BLaER1 (cell line): ENCODE measurements around the gene SHKBP1.
"Not testable (repeated sequence)": the region's sequence is repeated elsewhere in the genome, so short reads cannot be mapped to it uniquely, and the experiment has no call there.

Experiments used
- H3K27ac ChIP-seq: shearing (Covaris generic); formaldehyde crosslinking; 2 replicates; pipeline ENCODE4 v1.8.1; 2022
- H3K27me3 ChIP-seq: shearing (Covaris generic); formaldehyde crosslinking; 2 replicates; pipeline ENCODE4 v1.8.1; 2022
- H3K36me3 ChIP-seq: shearing (Covaris generic); formaldehyde crosslinking; 2 replicates; pipeline ENCODE4 v1.8.1; 2022
- H3K4me1 ChIP-seq: shearing (Covaris generic); formaldehyde crosslinking; 2 replicates; pipeline ENCODE4 v1.8.1; 2022
- H3K4me2 ChIP-seq: shearing (Covaris generic); formaldehyde crosslinking; 2 replicates; pipeline ENCODE4 v1.8.1; 2022
- H3K4me3 ChIP-seq: shearing (Covaris generic); formaldehyde crosslinking; 2 replicates; pipeline ENCODE4 v1.8.1; 2022
- H3K9ac ChIP-seq: shearing (Covaris generic); formaldehyde crosslinking; 2 replicates; pipeline ENCODE4 v1.8.1; 2022
- H3K9me3 ChIP-seq: shearing (Covaris generic); formaldehyde crosslinking; 2 replicates; pipeline ENCODE4 v1.8.1; 2022
- H4K20me1 ChIP-seq: shearing (Covaris generic); formaldehyde crosslinking; 2 replicates; pipeline ENCODE4 v1.8.1; 2022
- Cebpa-rat ChIP-seq: shearing (Covaris generic); IDR thresholded peaks from 2 replicates; pipeline ENCODE4 v1.8.1; 2022

Gene SHKBP1

DNA sequence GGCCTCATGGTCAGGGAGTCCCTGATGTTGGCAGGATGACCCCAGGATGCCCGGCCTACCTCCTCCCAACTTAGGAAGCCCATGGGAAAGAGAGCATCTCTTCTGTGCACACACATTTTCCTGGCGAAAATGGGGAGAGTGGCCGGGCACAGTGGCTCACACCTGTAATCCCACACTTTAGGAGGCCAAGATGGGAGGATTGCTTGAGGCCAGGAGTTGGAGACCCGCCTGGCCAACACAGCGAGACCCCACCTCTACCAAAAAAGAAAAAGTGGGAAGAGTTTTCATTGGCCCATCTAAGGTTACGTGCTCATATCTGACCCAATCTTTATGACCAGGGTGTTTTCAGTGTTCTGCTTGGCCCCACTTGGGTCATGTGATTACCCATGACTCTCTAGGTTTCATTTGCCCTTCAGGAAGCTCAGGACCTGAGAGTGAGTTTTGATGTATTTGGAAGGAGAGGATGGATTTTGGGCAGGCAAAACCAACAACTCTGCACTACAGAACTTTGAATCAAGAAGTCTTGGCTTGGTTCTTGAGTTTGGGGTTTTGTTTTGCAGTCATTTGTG is 33.6 kb upstream of the SHKBP1 start:
- Histone ChIP-seq H3K36me3 (no peaks in the 10 kb centered on the region), H3K9me3 (peaks cover 13% of the 10 kb centered on the region), H3K27ac (peak overlapping the region; percentile 79), H3K27me3 (no peaks in the 10 kb centered on the region), H3K4me1 (peaks cover 41% of the 10 kb centered on the region), H3K4me2 (peak overlapping the region; percentile 73), H3K4me3 (no peak overlapping the region), H4K20me1 (no peaks in the 10 kb centered on the region), H3K9ac (peak overlapping the region; percentile 49; the same call in 1 of the 2 replicates)
- no peak for TF ChIP-seq Cebpa-rat

DNA sequence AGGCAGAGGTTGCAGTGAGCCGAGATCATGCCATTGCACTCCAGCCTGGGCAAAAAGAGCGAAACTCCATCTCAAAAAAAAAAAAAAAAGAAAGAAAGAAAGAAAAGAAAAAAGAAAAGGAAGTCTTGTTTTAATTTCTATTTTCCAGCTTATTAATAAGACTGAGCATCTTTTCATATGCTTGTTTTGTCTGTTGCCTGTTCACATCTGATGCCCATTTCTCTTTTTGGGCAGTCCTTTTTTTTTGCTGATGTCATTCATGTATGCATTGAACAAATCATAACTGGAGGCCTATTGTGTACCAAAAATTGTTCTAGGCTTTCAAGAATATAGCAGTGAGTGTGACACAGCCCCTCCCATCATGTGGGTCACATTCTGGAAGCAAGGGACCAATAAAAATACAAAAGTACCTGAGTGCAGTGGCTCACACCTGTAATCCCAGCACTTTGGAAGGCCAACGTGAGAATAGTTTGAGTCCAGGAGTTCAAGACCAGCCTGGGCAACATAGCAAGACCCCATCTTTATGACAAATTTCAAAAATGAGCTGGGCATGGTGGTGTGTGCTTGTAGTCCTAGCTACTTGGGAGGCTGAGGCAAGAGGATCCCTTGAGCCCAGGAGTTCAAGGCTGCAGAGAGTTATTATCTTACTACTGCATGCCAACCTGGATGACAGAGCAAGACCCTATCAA is 30.4 kb upstream of the SHKBP1 start:
- H3K27ac ChIP-seq, H3K36me3 ChIP-seq, H4K20me1 ChIP-seq, H3K27me3 ChIP-seq, H3K9ac ChIP-seq, H3K4me3 ChIP-seq, H3K4me2 ChIP-seq: not testable (repeated sequence)
- H3K9me3 ChIP-seq: peaks cover 13% of the 10 kb centered on the region
- peaks cover 28% of the 10 kb centered on the region for H3K4me1 ChIP-seq

DNA sequence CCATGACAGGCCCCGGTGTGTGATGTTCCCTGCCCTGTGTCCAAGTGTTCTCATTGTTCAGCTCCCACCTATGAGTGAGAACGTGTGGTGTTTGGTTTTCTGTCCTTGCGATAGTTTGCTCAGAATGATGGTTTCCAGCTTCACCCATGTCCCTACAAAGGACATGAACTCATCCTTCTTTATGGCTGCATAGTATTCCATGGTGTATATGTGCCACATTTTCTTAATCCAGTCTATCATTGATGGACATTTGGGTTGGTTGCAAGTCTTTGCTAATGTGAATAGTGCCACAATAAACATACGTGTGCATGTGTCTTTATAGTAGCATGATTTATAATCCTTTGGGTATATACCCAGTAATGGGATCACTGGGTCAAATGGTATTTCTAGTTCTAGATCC is 29.5 kb upstream of the SHKBP1 start:
- H3K9ac ChIP-seq, H3K4me3 ChIP-seq, H3K27ac ChIP-seq, H4K20me1 ChIP-seq, H3K27me3 ChIP-seq, H3K4me2 ChIP-seq, H3K36me3 ChIP-seq: not testable (repeated sequence)
- H3K4me1 ChIP-seq: peaks cover 19% of the 10 kb centered on the region
- peaks cover 13% of the 10 kb centered on the region for H3K9me3 ChIP-seq

DNA sequence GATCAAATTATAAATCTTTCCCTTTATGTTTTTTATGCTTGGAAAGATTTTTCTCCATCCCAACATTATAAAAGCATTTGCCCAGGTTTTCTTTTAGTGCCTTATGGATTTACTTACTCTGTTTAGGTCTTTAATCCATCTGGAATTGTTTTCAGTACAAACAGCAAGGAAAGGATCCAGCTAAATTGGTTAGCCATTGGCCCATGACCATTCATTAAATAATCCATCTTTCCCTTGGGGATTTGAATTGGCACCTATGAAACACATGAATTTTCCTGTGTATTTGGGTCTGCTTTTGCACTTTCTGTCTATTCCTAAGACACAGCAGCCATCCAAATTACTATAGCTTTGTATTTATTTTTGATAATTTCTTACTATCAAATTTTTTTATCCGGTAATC is 28.8 kb upstream of the SHKBP1 start:
- Histone ChIP-seq H3K4me3 (no peak overlapping the region), H3K4me1 (peaks cover 13% of the 10 kb centered on the region), H4K20me1 (no peaks in the 10 kb centered on the region), H3K36me3 (no peaks in the 10 kb centered on the region), H3K27me3 (peaks cover 3% of the 10 kb centered on the region), H3K4me2 (no peak overlapping the region), H3K9me3 (peaks cover 13% of the 10 kb centered on the region), H3K27ac (no peak overlapping the region), H3K9ac (no peak overlapping the region)
- TF ChIP-seq Cebpa-rat: no peak

DNA sequence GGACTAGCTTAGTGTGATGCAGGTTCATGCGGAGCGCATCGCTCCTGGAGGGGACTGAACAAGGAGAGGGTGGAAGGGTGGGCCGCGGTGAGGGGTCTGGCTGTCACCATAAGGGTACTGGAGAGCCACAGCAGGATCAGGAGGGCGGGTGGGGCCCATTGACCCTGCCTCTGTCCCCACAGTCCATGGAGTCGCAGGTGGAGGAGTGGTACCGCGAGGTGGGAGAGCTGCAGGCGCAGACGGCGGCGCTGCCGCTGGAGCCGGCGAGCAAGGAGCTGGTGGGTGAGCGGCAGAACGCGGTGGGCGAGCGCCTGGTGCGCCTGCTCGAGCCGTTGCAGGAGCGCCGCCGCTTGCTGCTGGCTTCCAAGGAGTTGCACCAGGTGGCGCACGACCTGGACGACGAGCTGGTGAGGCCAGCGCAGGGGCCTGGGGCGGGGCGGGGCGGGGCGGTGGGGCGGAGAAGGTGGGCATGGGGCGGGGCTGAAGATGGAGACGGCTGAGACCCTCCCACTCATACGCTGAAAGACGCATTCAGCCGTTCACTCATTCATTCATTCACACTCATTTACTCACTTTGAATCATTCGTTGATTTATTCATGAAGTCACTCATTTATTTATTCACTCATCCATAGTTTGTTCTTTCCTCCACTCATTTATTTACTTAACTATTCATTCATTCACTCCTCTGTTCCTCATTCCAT is 27.5 kb upstream of the SHKBP1 start:
- H3K27ac ChIP-seq: no peak overlapping the region
- no peak overlapping the region for H3K9ac ChIP-seq
- no peak overlapping the region for H3K4me3 ChIP-seq
- TF ChIP-seq Cebpa-rat: no peak
- H3K36me3 ChIP-seq: no peaks in the 10 kb centered on the region
- H4K20me1 ChIP-seq: no peaks in the 10 kb centered on the region
- H3K27me3 ChIP-seq: peaks cover 16% of the 10 kb centered on the region
- H3K4me2 ChIP-seq: peak overlapping the region; percentile 55
- peaks cover 5% of the 10 kb centered on the region; the same call in 1 of the 2 replicates for H3K4me1 ChIP-seq
- peaks cover 13% of the 10 kb centered on the region for H3K9me3 ChIP-seq

DNA sequence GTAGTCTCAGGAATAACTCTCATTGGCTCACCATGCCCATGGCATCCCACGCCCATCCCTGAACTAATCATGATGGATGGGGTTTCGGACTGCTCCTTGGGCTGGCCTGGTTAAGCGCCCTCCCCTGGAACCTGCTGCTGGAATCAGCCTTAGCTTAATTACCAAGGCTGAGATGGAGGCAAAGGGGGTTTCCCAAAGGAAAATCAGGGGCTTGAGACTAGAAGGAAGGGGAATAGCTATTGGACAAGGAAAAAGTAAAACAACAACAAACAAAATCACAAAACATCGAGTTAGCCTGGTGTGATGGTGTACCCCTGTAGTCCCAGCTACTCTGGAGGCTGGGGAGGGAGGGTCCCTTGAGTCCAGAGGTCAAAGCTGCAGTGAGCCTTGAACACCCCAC is 25.7 kb upstream of the SHKBP1 start:
- H3K4me3 ChIP-seq: no peak overlapping the region
- H4K20me1 ChIP-seq: no peaks in the 10 kb centered on the region
- peaks cover 9% of the 10 kb centered on the region for H3K9me3 ChIP-seq
- H3K9ac ChIP-seq: no peak overlapping the region
- TF ChIP-seq Cebpa-rat: no peak
- no peak overlapping the region for H3K4me2 ChIP-seq
- peaks cover 10% of the 10 kb centered on the region; the same call in 1 of the 2 replicates for H3K4me1 ChIP-seq
- no peaks in the 10 kb centered on the region for H3K36me3 ChIP-seq
- H3K27ac ChIP-seq: no peak overlapping the region
- H3K27me3 ChIP-seq: peaks cover 29% of the 10 kb centered on the region

DNA sequence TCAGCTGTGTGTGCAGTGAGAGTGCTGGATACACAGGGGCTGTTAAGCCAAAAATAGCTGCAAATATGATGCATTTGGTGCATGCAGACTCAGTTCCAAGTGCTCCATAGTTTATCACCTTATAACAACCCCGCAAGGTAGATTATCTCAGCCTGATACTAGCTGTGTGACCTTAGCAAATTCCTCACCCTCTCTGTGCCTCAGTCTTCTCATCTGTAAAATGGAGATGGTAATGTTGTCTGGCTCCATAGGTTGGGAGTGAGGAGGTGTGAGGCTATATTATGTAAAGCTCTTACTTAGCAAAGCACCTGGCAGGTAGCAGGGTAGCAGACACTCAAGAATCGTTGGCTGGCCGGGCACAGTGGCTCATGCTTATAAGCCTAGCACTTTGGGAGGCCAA is 23.8 kb upstream of the SHKBP1 start:
- Histone ChIP-seq H3K4me2 (no peak overlapping the region), H3K27me3 (peaks cover 29% of the 10 kb centered on the region), H3K36me3 (no peaks in the 10 kb centered on the region), H3K27ac (no peak overlapping the region), H4K20me1 (no peaks in the 10 kb centered on the region), H3K4me3 (no peak overlapping the region), H3K9me3 (no peaks in the 10 kb centered on the region), H3K4me1 (peaks cover 10% of the 10 kb centered on the region; the same call in 1 of the 2 replicates), H3K9ac (no peak overlapping the region)
- TF ChIP-seq Cebpa-rat: no peak

DNA sequence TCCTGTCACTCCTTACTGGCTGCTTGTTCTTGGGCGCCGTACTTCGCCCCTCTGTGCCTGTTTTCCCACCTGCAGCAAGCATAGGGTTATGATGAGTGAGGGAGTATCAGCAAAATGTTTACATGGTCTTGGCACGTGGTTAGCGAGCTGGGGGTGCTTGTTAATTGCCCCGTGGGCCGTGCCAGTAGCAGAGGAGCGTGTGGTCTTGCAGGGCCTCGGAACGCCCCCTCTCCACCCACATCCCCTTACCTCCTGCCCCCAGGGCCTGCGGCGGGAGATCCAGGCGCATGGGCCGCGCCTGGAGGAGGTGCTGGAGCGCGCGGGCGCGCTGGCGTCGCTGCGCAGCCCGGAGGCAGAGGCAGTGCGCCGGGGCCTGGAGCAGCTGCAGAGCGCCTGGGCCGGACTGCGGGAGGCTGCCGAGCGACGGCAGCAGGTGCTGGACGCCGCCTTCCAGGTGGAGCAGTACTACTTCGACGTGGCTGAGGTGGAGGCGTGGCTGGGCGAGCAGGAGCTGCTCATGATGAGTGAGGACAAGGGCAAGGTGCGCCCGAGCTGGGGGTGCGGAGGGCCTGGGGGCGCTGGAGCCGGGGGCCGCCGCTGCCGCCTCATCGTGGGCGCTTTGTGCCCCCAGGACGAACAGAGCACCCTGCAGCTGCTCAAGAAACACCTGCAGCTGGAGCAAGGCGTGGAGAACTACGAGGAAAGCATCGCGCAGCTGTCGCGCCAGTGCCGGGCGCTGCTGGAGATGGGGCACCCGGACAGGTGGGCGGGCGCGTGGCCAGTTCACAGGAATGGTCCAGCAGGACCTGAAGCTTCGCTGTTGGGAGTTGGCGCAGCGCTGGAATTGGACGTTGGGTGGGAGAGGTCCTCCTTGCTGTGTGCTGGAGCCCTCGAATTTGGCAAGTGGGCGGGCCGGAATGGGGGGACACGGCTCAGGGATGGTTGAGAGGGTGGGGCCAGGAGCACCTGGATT is 22.5 kb upstream of the SHKBP1 start:
- Histone ChIP-seq H3K36me3 (no peaks in the 10 kb centered on the region), H3K4me2 (0 out of 2 replicates have a peak overlapping the region, but pooled peaks have one; percentile 7), H4K20me1 (no peaks in the 10 kb centered on the region), H3K27ac (no peak overlapping the region), H3K27me3 (peaks cover 29% of the 10 kb centered on the region), H3K9me3 (no peaks in the 10 kb centered on the region), H3K4me1 (peaks cover 10% of the 10 kb centered on the region; the same call in 1 of the 2 replicates), H3K9ac (no peak overlapping the region), H3K4me3 (no peak overlapping the region)
- no peak for TF ChIP-seq Cebpa-rat

DNA sequence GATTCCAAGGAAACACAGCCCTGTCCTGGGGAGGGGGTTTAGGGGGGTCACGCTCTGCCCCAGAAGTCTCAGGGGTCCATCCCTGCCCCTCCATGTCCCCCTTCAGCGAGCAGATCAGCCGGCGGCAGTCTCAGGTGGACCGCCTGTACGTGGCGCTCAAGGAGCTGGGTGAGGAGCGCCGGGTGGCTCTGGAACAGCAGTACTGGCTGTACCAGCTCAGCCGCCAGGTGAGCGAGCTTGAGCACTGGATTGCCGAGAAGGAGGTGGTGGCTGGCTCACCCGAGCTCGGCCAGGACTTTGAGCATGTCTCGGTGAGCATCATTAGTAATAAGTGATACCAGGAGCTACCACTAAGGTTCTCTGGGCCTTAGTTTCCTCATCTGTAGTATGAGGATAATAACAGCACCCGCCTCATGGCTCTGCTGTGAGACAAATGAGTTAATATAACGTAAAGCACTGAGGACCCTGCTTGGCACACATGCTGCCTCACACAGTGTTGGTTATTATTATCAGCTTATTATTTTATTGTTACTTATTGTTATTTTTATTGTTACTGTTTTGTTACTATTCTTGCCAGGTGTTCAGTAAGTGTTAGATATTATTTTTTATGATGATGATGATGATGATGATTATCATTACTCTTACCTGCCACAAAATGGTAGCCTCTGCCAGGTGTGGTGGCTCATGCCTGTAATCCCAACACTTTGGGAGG is 20.5 kb upstream of the SHKBP1 start:
- peaks cover 29% of the 10 kb centered on the region for H3K27me3 ChIP-seq
- TF ChIP-seq Cebpa-rat: no peak

More for the DNA sequence above, 20.5 kb upstream of the SHKBP1 start:
- Histone ChIP-seq H3K4me2 (no peak overlapping the region), H3K9me3 (no peaks in the 10 kb centered on the region), H3K4me3 (no peak overlapping the region), H3K27ac (no peak overlapping the region), H3K9ac (no peak overlapping the region), H3K36me3 (no peaks in the 10 kb centered on the region), H4K20me1 (no peaks in the 10 kb centered on the region), H3K4me1 (peaks cover 10% of the 10 kb centered on the region; the same call in 1 of the 2 replicates)
